Activated CD4-positive, alpha-beta T cell treated with anti-CD3 and anti-CD28 coated beads, Interleukin-10, Interleukin-2, amounts not matched to agents 100 ng/mL and 50 ng/mL, durations not matched to agents 16 hours and 8 hours (primary cell): ENCODE measurements around the gene PHC1.

Experiments used
- DNase-seq: peaks from one replicate; pipeline ENCODE4 v3.0.0-alpha.2; 2020

The PHC1 gene

GRCh38 chr12:8950702-8951478 lies 36.6 kb downstream of the PHC1 start:
- DNase-seq: peak; percentile 27

GRCh38 chr12:8951744-8952143 lies 37.4 kb downstream of the PHC1 start:
- peak; percentile 35 for DNase-seq

GRCh38 chr12:8953773-8954402 lies 39.6 kb downstream of the PHC1 start:
- DNase-seq: peak; percentile 21

- DNase-seq: no peak
These were observed 41.8 kb downstream of the PHC1 start for GRCh38 chr12:8956073-8956472.

- DNase-seq: no peak
These were observed 42.5 kb downstream of the PHC1 start for GRCh38 chr12:8956772-8957171.

GRCh38 chr12:8957561-8957960 lies 43.3 kb downstream of the PHC1 start:
- no peak for DNase-seq

GRCh38 chr12:8958066-8958465 lies 43.8 kb downstream of the PHC1 start:
- DNase-seq: no peak

GRCh38 chr12:8960176-8960575 lies 45.9 kb downstream of the PHC1 start:
- DNase-seq: no peak

- DNase-seq: no peak
These were observed 54.5 kb downstream of the PHC1 start for GRCh38 chr12:8968761-8969160.

- DNase-seq: no peak
These were observed 55.6 kb downstream of the PHC1 start for GRCh38 chr12:8969861-8970411.

- DNase-seq: no peak
These were observed 56.1 kb downstream of the PHC1 start for GRCh38 chr12:8970432-8970831.

- no peak for DNase-seq
These were observed 65.8 kb downstream of the PHC1 start for GRCh38 chr12:8980137-8980536.

- no peak for DNase-seq
These were observed 71.0 kb downstream of the PHC1 start for GRCh38 chr12:8985213-8985754.

- no peak for DNase-seq
These were observed 72.9 kb downstream of the PHC1 start for GRCh38 chr12:8987163-8987562.

GRCh38 chr12:8987685-8988084 lies 73.4 kb downstream of the PHC1 start:
- DNase-seq: peak; percentile 36

GRCh38 chr12:8989413-8989812 lies 75.1 kb downstream of the PHC1 start, which contains the start of gene KLRG1:
Gene KLRG1, plus strand, starts transcription at chr12:8989546. Its CDS starts 90 bp downstream, at chr12:8989636.
- peak; percentile 31 for DNase-seq
